H54 (cell line): Measurements from ENCODE around the gene FBXL5.

Experiments used
- DNase-seq: peaks from one replicate; pipeline ENCODE4 v3.0.0; 2011; ENCODE audit warnings: low spot score, mixed read lengths; ENCODE audit not compliant: insufficient read length
- FAIRE-seq: peaks from 3 replicates; lab custom pipeline; 2011; peaks lifted over from hg19 to GRCh38; lab: Jason Lieb, UNC
- POLR2A ChIP-seq: IDR thresholded peaks from 2 replicates; pipeline ENCODE4 v1.6.1; 2011; ENCODE audit warnings: low read depth, mild to moderate bottlenecking, low read length

The FBXL5 gene

GRCh38 chr4:15684498-15684897 is 29.3 kb upstream of the FBXL5 start:
- FAIRE-seq = no peak
- no peak for TF ChIP-seq POLR2A

GRCh38 chr4:15683143-15683495 is 28.0 kb upstream of the FBXL5 start:
- DNase-seq = no peak
- TF ChIP-seq POLR2A = no peak
- no peak for FAIRE-seq

More at GRCh38 chr4:15684498-15684897, 29.3 kb upstream of the FBXL5 start:
- no peak for DNase-seq

GRCh38 chr4:15682242-15683142 is 27.3 kb upstream of the FBXL5 start:
- no peak for FAIRE-seq
- DNase-seq = no peak

GRCh38 chr4:15681372-15682241 is 26.4 kb upstream of the FBXL5 start, which contains the start of gene FAM200B:
Gene FAM200B (plus strand): TSS chr4:15681827. CDS start chr4:15686978, 5,151 bp downstream.
- FAIRE-seq = peak; percentile 87

More at GRCh38 chr4:15682242-15683142, 27.3 kb upstream of the FBXL5 start:
- no peak for TF ChIP-seq POLR2A

GRCh38 chr4:15681067-15681371 is 25.9 kb upstream of the FBXL5 start:
- DNase-seq (no peak), FAIRE-seq (no peak)
- TF ChIP-seq POLR2A = no peak

More at GRCh38 chr4:15681372-15682241, 26.4 kb upstream of the FBXL5 start, which contains the start of gene FAM200B:
- DNase-seq = peak; percentile 59
- TF ChIP-seq POLR2A = peak; percentile 92

GRCh38 chr4:15677507-15677988 is 22.4 kb upstream of the FBXL5 start:
- peak; percentile 73 for FAIRE-seq
- no peak for DNase-seq
- TF ChIP-seq POLR2A = no peak

GRCh38 chr4:15676899-15677298 is 21.7 kb upstream of the FBXL5 start:
- DNase-seq (no peak), FAIRE-seq (no peak)
- no peak for TF ChIP-seq POLR2A

GRCh38 chr4:15676039-15676438 is 20.9 kb upstream of the FBXL5 start:
- FAIRE-seq = no peak
- no peak for DNase-seq

GRCh38 chr4:15675356-15675755 is 20.2 kb upstream of the FBXL5 start:
- no peak for DNase-seq
- no peak for FAIRE-seq
- TF ChIP-seq POLR2A = no peak

More at GRCh38 chr4:15676039-15676438, 20.9 kb upstream of the FBXL5 start:
- TF ChIP-seq POLR2A = no peak

GRCh38 chr4:15674926-15675325 is 19.8 kb upstream of the FBXL5 start:
- no peak for FAIRE-seq
- TF ChIP-seq POLR2A = no peak
- DNase-seq = no peak

- no peak for TF ChIP-seq POLR2A
- FAIRE-seq = no peak
- no peak for DNase-seq
Measured at GRCh38 chr4:15674046-15674445, 18.9 kb upstream of the FBXL5 start.

- TF ChIP-seq POLR2A = no peak
- FAIRE-seq (no peak), DNase-seq (no peak)
Measured at GRCh38 chr4:15673337-15673736, 18.2 kb upstream of the FBXL5 start.

- no peak for TF ChIP-seq POLR2A
- no peak for DNase-seq
- no peak for FAIRE-seq
Measured at GRCh38 chr4:15672101-15672500, 16.9 kb upstream of the FBXL5 start.

GRCh38 chr4:15670576-15670975 is 15.4 kb upstream of the FBXL5 start:
- TF ChIP-seq POLR2A = no peak
- no peak for FAIRE-seq

More at GRCh38 chr4:15670576-15670975, 15.4 kb upstream of the FBXL5 start:
- DNase-seq = no peak
